SK-N-SH treated with all-trans-retinoic acid at 6 μM for 48 hours (cell line): ENCODE data around the gene SLC22A17.

Experiments
- ARNTL ChIP-seq: fragments of 450-650 bp; formaldehyde crosslinking; IDR thresholded peaks from 2 replicates; pipeline ENCODE4 v1.5.0; 2020; ENCODE audit warnings: low read depth, mild to moderate bottlenecking, moderate library complexity, borderline replicate concordance
- PATZ1 ChIP-seq: fragments of 250-450 bp; sonication (Bioruptor Pico); IDR thresholded peaks from 2 replicates; pipeline ENCODE4 v1.8.0; 2020; ENCODE audit warnings: mild to moderate bottlenecking, moderate library complexity, borderline replicate concordance

DNA sequence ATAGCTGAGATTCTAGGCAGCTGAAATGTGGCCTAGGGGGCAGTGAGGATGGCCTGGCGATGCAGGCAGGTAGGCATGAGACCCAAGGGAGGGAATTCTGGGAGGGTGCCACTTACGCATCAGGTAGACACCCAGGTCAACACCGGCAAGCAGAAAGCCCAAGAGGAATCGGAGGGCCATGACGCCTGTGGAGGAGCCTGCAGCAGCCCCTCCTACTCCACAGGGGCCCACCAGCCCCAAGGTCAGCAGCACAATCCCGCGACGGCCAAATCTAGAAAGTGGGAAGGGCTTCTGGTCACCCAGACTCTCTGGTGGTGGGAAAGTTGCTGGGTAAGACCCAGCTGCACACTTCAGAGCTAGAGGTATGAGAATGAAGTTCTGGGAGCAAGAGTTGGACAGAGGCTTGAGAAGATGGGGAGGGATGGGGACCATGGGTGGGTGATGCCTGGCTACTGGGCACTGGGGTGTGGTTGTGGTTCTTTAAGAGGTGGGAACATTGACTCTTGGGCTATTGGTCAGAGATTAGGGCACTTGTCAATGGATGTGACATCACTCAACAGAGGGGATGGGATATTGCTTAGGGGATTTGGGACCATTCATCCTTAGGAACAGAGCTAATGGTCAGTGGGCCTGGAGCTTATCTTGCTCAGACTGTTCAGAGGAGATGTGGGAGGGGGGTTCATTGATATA, 3.4 kb downstream of the SLC22A17 start:
- TF ChIP-seq PATZ1 (CRISPR knock-in tag) (no peak), ARNTL (no peak)
